BE2C (cell line): ENCODE results near the gene RNF144A.

ENCODE experiments used
- DNase-seq: peaks from one replicate; pipeline ENCODE4 v3.0.0-alpha.2; 2020
- H3K27me3 ChIP-seq: fragments of 250-450 bp; sonication (Bioruptor Pico); 2 replicates; pipeline ENCODE4 v1.5.1; 2020; ENCODE audit warnings: mild to moderate bottlenecking
- H3K36me3 ChIP-seq: fragments of 250-450 bp; sonication (Bioruptor Pico); 2 replicates; pipeline ENCODE4 v1.5.1; 2020; ENCODE audit warnings: mild to moderate bottlenecking
- H3K4me1 ChIP-seq: fragments of 250-450 bp; sonication (Bioruptor Pico); 2 replicates; pipeline ENCODE4 v1.5.1; 2020
- H3K4me3 ChIP-seq: 2 replicates; pipeline ENCODE4 v1.5.1; 2011; ENCODE audit warnings: low read depth, low read length
- H3K9me3 ChIP-seq: fragments of 250-450 bp; sonication (Bioruptor Pico); 2 replicates; pipeline ENCODE4 v1.5.1; 2020
- TF ChIP-seq, protein P1 (sequence below): IDR thresholded peaks from 2 replicates; pipeline ENCODE4 v1.5.1; 2012; ENCODE audit warnings: mild to moderate bottlenecking, low read depth, low read length

Gene RNF144A

DNA sequence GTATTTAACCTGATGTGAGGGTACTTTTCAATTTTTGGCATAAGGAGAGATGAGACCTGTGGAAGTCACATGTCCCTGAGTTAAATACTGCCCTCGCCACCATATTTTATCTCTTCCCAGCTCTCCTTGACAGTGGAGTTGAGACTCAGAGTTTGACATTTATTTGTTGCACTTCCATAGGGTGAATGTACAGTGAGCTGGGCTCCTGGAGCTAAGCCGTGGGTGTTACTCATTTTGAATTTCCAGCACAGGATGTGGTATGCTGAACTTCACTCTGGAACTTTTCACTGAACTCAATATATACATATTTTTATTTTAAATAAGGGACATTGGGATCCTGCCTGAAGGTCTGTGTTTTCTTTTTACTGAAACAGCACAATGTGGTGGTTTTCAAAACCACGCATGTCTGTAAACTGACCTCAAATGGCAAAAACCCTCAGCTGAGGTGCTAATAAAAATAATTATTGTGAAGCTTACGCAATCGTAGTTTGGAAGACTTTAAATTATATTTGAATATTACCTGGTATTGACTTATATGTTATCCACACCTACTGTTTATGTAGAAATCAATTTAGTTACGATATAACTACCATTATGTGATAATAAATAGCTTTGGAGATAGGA, 12.1 kb downstream of the RNF144A start:
- Histone ChIP-seq H3K36me3 (peaks cover 16% of the 10 kb centered on the region), H3K9me3 (no peaks in the 10 kb centered on the region), H3K4me1 (peaks cover 27% of the 10 kb centered on the region), H3K4me3 (no peak overlapping the region), H3K27me3 (no peaks in the 10 kb centered on the region)
- TF ChIP-seq, protein P1, sequence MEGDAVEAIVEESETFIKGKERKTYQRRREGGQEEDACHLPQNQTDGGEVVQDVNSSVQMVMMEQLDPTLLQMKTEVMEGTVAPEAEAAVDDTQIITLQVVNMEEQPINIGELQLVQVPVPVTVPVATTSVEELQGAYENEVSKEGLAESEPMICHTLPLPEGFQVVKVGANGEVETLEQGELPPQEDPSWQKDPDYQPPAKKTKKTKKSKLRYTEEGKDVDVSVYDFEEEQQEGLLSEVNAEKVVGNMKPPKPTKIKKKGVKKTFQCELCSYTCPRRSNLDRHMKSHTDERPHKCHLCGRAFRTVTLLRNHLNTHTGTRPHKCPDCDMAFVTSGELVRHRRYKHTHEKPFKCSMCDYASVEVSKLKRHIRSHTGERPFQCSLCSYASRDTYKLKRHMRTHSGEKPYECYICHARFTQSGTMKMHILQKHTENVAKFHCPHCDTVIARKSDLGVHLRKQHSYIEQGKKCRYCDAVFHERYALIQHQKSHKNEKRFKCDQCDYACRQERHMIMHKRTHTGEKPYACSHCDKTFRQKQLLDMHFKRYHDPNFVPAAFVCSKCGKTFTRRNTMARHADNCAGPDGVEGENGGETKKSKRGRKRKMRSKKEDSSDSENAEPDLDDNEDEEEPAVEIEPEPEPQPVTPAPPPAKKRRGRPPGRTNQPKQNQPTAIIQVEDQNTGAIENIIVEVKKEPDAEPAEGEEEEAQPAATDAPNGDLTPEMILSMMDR: no peak
- DNase-seq: no peak

GRCh38 chr2:6930923-6931647, 13.9 kb downstream of the RNF144A start:
- Histone ChIP-seq H3K4me3 (no peak overlapping the region), H3K9me3 (no peaks in the 10 kb centered on the region), H3K27me3 (no peaks in the 10 kb centered on the region), H3K4me1 (peaks cover 14% of the 10 kb centered on the region), H3K36me3 (peaks cover 11% of the 10 kb centered on the region; the same call in 1 of the 2 replicates)
- DNase-seq: no peak
- TF ChIP-seq, protein P1: no peak

DNA sequence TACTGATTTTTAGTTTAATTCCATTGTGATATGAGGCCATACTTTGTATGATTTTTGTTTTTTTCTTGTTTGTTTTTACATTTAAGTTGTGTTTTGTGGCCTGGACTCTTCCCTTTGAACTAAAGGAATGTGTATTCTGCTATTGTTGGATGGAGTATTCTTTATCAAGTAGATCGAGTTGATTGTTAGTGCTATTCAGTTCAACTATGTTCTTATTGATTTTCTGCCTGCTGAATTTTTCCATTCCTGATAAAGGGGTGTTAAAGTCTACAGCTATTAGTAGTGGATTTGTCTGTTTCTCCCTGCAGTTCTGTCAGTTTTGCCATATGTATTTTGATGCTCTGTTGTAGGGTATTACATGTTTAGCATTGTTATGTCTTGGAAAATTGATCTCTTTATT, 14.5 kb downstream of the RNF144A start:
- peaks cover 7% of the 10 kb centered on the region for H3K4me1 ChIP-seq
- H3K9me3 ChIP-seq: no peaks in the 10 kb centered on the region
- no peak for DNase-seq
- H3K36me3 ChIP-seq: peaks cover 11% of the 10 kb centered on the region; the same call in 1 of the 2 replicates
- H3K27me3 ChIP-seq: no peaks in the 10 kb centered on the region
- no peak overlapping the region for H3K4me3 ChIP-seq
- TF ChIP-seq, protein P1: no peak

DNA sequence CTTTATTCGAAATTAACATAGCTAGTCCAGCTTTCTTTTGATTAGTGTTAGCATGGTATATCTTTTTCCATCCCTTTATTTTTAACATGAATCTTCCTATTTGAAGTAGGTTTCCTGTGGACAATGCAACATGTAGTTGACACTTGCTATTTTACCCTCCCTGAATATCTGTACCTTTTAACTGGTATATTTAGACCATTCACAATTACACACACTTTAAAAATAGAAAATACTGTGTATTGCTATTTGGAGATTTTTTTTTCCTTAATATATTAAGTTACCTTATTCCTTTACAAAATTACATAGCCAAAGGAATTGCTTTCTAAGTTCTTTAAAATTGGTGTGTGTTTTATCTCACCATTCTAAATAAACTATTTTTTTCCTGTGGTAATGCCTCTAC, 15.0 kb downstream of the RNF144A start:
- H3K9me3 ChIP-seq: no peaks in the 10 kb centered on the region
- DNase-seq: no peak
- H3K36me3 ChIP-seq: peaks cover 11% of the 10 kb centered on the region; the same call in 1 of the 2 replicates
- H3K4me3 ChIP-seq: no peak overlapping the region
- peaks cover 7% of the 10 kb centered on the region for H3K4me1 ChIP-seq
- H3K27me3 ChIP-seq: no peaks in the 10 kb centered on the region
- TF ChIP-seq, protein P1: no peak

DNA sequence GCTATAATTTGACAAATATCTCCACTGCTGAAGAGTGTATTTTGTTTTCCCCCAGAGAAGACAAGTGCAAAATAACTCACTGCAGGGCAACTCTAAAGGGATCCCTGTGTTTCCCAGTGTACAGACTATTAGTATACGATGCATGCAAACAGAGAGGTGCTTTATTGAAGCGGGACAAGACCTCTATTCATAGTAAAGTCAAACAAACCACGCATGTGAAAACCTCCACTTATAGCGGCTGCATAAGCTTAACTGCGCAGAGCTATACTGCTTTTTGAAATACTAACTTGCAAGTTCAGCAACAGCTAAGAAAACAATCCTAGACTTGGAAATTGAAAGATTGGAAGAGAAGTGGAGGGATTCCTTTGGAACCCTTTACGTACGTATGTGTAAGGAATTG, 15.6 kb downstream of the RNF144A start:
- TF ChIP-seq, protein P1: no peak
- no peaks in the 10 kb centered on the region for H3K9me3 ChIP-seq
- H3K36me3 ChIP-seq: peaks cover 10% of the 10 kb centered on the region; the same call in 1 of the 2 replicates
- H3K27me3 ChIP-seq: no peaks in the 10 kb centered on the region
- H3K4me1 ChIP-seq: peaks cover 2% of the 10 kb centered on the region
- no peak overlapping the region for H3K4me3 ChIP-seq
- DNase-seq: no peak

- H3K4me3 ChIP-seq: no peak overlapping the region
- no peaks in the 10 kb centered on the region; the same call in 1 of the 2 replicates for H3K4me1 ChIP-seq
- no peaks in the 10 kb centered on the region for H3K9me3 ChIP-seq
- DNase-seq: no peak
- H3K36me3 ChIP-seq: peaks cover 3% of the 10 kb centered on the region; the same call in 1 of the 2 replicates
- TF ChIP-seq, protein P1: no peak
- no peaks in the 10 kb centered on the region for H3K27me3 ChIP-seq
Measured at GRCh38 chr2:6933911-6934310, 16.7 kb downstream of the RNF144A start.
